Measurements from ENCODE around the gene PODXL2.

The PODXL2 gene

GRCh38 chr3:127670229-127670559 lies 41.2 kb downstream of the PODXL2 start:
- DNase-seq (ENCODE audit: extremely low spot score) = no peak
- CTCF ChIA-PET = no interaction called here
- POLR2A ChIA-PET = no interaction called here
- TF ChIP-seq, protein P1, sequence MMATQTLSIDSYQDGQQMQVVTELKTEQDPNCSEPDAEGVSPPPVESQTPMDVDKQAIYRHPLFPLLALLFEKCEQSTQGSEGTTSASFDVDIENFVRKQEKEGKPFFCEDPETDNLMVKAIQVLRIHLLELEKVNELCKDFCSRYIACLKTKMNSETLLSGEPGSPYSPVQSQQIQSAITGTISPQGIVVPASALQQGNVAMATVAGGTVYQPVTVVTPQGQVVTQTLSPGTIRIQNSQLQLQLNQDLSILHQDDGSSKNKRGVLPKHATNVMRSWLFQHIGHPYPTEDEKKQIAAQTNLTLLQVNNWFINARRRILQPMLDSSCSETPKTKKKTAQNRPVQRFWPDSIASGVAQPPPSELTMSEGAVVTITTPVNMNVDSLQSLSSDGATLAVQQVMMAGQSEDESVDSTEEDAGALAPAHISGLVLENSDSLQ (IDR thresholded peaks at IDR 0.05) = no peak
- TF ChIP-seq SUZ12 (IDR thresholded peaks at IDR 0.05) (no peak), FOXK2 (IDR thresholded peaks at IDR 0.05) (no peak), ELF4 (IDR thresholded peaks at IDR 0.05) (no peak), L3MBTL2 (conservative IDR thresholded peaks at IDR 0.05) (no peak), BHLHE40 (IDR thresholded peaks at IDR 0.05; ENCODE audit: borderline replicate concordance) (no peak), CTBP1 (IDR thresholded peaks at IDR 0.05; ENCODE audit: borderline replicate concordance) (no peak), SP1 (IDR thresholded peaks at IDR 0.05) (no peak), ZNF384 (IDR thresholded peaks at IDR 0.05) (no peak), HDGF (IDR thresholded peaks at IDR 0.05; ENCODE audit: borderline replicate concordance) (no peak), LEF1 (IDR thresholded peaks at IDR 0.05; ENCODE audit: borderline replicate concordance) (no peak), NFRKB (IDR thresholded peaks at IDR 0.05) (no peak), FOXM1 (IDR thresholded peaks at IDR 0.05; ENCODE audit: borderline replicate concordance) (no peak), TARDBP (IDR thresholded peaks at IDR 0.05) (no peak), ARNT (IDR thresholded peaks at IDR 0.05) (no peak), FOXA1 (IDR thresholded peaks at IDR 0.05) (no peak)

- CTCF ChIA-PET = interaction anchor here (0.7 kb wide), 1 partner anchor 18 kb away, joined by 3 read pairs; no protein-coding TSS in a partner anchor
- no peak for DNase-seq (ENCODE audit: extremely low spot score)
- TF ChIP-seq LEF1 (IDR thresholded peaks at IDR 0.05; ENCODE audit: borderline replicate concordance) (no peak), TARDBP (IDR thresholded peaks at IDR 0.05) (no peak), HDGF (IDR thresholded peaks at IDR 0.05; ENCODE audit: borderline replicate concordance) (no peak), FOXA1 (IDR thresholded peaks at IDR 0.05) (no peak), ZNF384 (IDR thresholded peaks at IDR 0.05) (no peak), L3MBTL2 (conservative IDR thresholded peaks at IDR 0.05) (no peak), NFRKB (IDR thresholded peaks at IDR 0.05) (no peak), ELF4 (IDR thresholded peaks at IDR 0.05) (no peak), BHLHE40 (IDR thresholded peaks at IDR 0.05; ENCODE audit: borderline replicate concordance) (no peak), FOXK2 (IDR thresholded peaks at IDR 0.05) (no peak), CTBP1 (IDR thresholded peaks at IDR 0.05; ENCODE audit: borderline replicate concordance) (no peak), ARNT (IDR thresholded peaks at IDR 0.05) (no peak), SUZ12 (IDR thresholded peaks at IDR 0.05) (no peak), SP1 (IDR thresholded peaks at IDR 0.05) (no peak), FOXM1 (IDR thresholded peaks at IDR 0.05; ENCODE audit: borderline replicate concordance) (no peak)
- TF ChIP-seq, protein P1 (IDR thresholded peaks at IDR 0.05) = no peak
- POLR2A ChIA-PET = no interaction called here
Observed at GRCh38 chr3:127670761-127671522, 42.0 kb downstream of the PODXL2 start.

GRCh38 chr3:127671523-127672428 lies 42.8 kb downstream of the PODXL2 start:
- CTCF ChIA-PET = interaction anchor here (0.7 to 1.1 kb wide), 2 partner anchors 18 to 23 kb away, joined by 3 to 8 read pairs; no protein-coding TSS in a partner anchor
- no peak for DNase-seq (ENCODE audit: extremely low spot score)
- TF ChIP-seq TARDBP (IDR thresholded peaks at IDR 0.05) (no peak), BHLHE40 (IDR thresholded peaks at IDR 0.05; ENCODE audit: borderline replicate concordance) (no peak)
- POLR2A ChIA-PET = interaction anchor here (1.1 kb wide), 1 partner anchor 20 kb away, joined by 3 read pairs; no protein-coding TSS in a partner anchor

DNA sequence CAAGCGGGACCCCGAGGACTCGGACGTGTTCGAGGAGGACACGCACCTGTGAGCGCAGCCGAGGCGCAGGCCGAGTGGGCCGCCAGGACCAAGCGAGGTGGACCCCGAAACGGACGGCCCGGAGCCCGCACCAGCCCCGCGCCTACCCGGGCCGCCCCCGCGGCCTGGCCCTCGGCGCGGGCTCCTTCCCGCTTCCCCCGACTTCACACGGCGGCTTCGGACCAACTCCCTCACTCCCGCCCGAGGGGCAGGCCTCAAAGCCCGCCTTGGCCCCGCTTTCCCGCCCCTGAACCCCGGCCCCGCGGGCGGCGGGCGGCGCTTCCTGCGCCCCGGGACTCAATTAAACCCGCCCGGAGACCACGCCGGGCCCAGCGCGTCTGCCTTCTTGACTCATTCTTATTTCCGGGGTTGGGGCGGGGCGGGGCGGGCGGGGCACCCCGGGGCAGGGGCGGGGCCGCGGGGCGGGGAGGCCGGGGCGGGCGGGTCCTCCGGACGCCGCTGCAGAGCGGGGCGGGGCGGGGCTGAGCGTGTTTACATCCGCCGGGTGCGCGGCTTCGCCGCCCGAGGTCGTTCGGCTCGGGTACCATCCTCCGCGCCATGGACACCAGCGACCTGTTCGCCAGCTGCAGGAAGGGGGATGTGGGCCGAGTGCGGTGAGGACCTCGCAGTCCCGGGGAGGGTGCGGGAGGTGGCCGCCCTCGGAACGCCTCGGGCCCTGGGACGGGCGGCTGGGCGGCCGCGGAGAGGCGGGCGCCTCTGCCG lies 43.6 kb downstream of the PODXL2 start, which contains the start of gene ABTB1:
TSS of gene ABTB1 (plus strand) at position 524 of the 762 bp plus-strand sequence. CDS start at position 598, 74 bp downstream.
- ChIA-PET CTCF (interaction anchor here (1.1 kb wide), 1 partner anchor 24 kb away, joined by 8 read pairs; no protein-coding TSS in a partner anchor), POLR2A (interaction anchor here (0.6 to 1.1 kb wide), 2 partner anchors 20 to 37 kb away, joined by 3 read pairs; no protein-coding TSS in a partner anchor)
- TF ChIP-seq BHLHE40 (IDR thresholded peaks at IDR 0.05; ENCODE audit: borderline replicate concordance) (no peak), L3MBTL2 (conservative IDR thresholded peaks at IDR 0.05) (0 out of 2 replicates have a peak, but pooled peaks have one; percentile 20)
- peak; percentile 93 for DNase-seq (ENCODE audit: extremely low spot score)

DNA sequence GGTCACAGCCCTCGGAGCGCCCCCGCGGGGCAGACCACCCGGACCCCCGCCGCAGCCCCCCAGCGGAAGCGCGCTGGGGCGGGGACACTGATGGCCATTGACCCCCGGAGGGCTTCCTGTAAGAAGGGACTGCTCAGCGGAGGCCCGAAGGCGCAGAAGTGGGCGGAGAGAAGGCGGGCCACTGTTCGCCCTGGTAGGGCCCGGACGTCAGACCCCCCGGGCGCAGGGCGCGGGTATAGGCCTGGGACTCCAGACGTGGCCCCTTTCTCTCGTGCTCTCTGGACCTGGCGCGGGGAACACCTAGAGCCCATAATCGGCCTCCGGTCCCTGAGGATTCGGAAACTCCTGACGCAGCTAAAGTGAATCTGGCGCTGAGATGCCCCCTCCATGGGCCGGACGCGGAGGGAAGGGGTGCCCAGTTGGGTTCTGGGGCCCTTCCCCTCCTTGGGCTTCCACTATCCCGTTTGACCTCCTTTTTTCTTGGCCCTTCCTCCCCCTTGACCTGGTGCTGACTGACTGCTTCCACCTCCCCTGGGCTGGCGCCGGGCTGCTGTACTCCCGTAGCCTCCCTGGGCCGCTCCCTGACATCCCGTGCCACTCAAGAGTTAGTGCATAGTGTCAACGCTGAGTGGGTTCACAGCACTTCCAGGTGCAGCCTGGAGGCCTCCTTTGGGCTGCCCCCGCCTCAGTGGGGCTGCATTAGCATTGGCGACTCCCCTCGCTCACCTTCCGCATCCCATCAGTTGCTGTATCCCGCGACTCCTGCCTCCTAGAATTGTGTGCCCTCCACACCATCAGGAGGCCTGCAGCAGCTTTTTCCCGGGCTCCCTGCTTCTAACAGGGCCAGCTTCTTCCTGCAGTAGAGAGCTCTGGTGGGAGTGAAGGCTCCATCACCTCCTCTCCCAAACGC lies 44.5 kb downstream of the PODXL2 start:
- TF ChIP-seq LEF1 (IDR thresholded peaks at IDR 0.05; ENCODE audit: borderline replicate concordance) = no peak
- no peak for TF ChIP-seq SP1 (IDR thresholded peaks at IDR 0.05)
- TF ChIP-seq ZNF384 (IDR thresholded peaks at IDR 0.05) = no peak
- TF ChIP-seq TARDBP (IDR thresholded peaks at IDR 0.05) = no peak
- no peak for TF ChIP-seq CTBP1 (IDR thresholded peaks at IDR 0.05; ENCODE audit: borderline replicate concordance)
- TF ChIP-seq, protein P1 (IDR thresholded peaks at IDR 0.05) = no peak
- TF ChIP-seq FOXK2 (IDR thresholded peaks at IDR 0.05) = no peak
- TF ChIP-seq FOXA1 (IDR thresholded peaks at IDR 0.05) = no peak
- TF ChIP-seq L3MBTL2 (conservative IDR thresholded peaks at IDR 0.05) = no peak
- no peak for TF ChIP-seq ELF4 (IDR thresholded peaks at IDR 0.05)
- no peak for TF ChIP-seq BHLHE40 (IDR thresholded peaks at IDR 0.05; ENCODE audit: borderline replicate concordance)
- no peak for TF ChIP-seq ARNT (IDR thresholded peaks at IDR 0.05)
- no peak for TF ChIP-seq FOXM1 (IDR thresholded peaks at IDR 0.05; ENCODE audit: borderline replicate concordance)
- no peak for TF ChIP-seq HDGF (IDR thresholded peaks at IDR 0.05; ENCODE audit: borderline replicate concordance)
- no peak for TF ChIP-seq NFRKB (IDR thresholded peaks at IDR 0.05)
- no peak for TF ChIP-seq SUZ12 (IDR thresholded peaks at IDR 0.05)
- POLR2A ChIA-PET = interaction anchor here (0.6 kb wide), 1 partner anchor 38 kb away, joined by 3 read pairs; no protein-coding TSS in a partner anchor
- peak; percentile 52 for DNase-seq (ENCODE audit: extremely low spot score)
- CTCF ChIA-PET = no interaction called here
